Mammary epithelial cell (primary cell): Measurements from ENCODE around the gene NOC4L.

ENCODE experiments used
- EZH2 ChIP-seq: IDR thresholded peaks from 2 replicates; pipeline ENCODE4 v1.6.1; 2012; ENCODE audit warnings: low read length, inconsistent platforms, borderline replicate concordance
- TF ChIP-seq, protein P1 (sequence below), 2 donors: IDR thresholded peaks in 1 of 2; conservative IDR thresholded peaks in 1 of 2; 2 replicates each; pipeline ENCODE4 v1.5.1; 2011 to 2012; ENCODE audit warnings: inconsistent platforms in 2 of 2, low read length in 2 of 2, mild to moderate bottlenecking in 2 of 2, control low read depth in 1 of 2, low read depth in 1 of 2; ENCODE audit not compliant: insufficient read depth in 1 of 2; ENCODE audit errors: extremely low read depth in 1 of 2

DNA sequence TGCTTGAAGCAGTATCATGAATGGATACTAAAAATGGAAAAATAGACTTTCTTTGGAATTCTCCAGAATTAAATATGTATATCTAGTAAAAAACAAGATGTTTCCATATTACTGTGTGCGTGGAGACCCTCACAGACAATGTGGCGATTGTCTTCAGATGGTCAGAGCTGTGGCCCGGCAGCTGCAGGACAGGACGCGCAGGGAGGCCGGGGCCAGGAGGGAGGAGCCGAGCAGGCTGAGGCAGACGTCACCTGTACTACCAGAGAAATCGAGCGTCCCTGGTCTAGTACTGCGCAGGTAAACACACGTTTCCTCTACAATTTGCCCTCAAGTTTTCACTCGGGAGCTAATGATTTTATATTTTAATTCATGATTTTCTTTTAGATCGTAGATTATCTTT lies 23.0 kb upstream of the NOC4L start:
- TF ChIP-seq, protein P1, sequence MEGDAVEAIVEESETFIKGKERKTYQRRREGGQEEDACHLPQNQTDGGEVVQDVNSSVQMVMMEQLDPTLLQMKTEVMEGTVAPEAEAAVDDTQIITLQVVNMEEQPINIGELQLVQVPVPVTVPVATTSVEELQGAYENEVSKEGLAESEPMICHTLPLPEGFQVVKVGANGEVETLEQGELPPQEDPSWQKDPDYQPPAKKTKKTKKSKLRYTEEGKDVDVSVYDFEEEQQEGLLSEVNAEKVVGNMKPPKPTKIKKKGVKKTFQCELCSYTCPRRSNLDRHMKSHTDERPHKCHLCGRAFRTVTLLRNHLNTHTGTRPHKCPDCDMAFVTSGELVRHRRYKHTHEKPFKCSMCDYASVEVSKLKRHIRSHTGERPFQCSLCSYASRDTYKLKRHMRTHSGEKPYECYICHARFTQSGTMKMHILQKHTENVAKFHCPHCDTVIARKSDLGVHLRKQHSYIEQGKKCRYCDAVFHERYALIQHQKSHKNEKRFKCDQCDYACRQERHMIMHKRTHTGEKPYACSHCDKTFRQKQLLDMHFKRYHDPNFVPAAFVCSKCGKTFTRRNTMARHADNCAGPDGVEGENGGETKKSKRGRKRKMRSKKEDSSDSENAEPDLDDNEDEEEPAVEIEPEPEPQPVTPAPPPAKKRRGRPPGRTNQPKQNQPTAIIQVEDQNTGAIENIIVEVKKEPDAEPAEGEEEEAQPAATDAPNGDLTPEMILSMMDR (conservative IDR thresholded peaks at IDR 0.05 in 1 of 2, IDR thresholded peaks at IDR 0.05 in 1 of 2; ENCODE audit: extremely low read depth in 1 of 2, insufficient read depth in 1 of 2, low read depth in 1 of 2, low read length in 2 of 2) = no peak
- TF ChIP-seq EZH2 = no peak
